H1 (cell line): ENCODE measurements around the gene TRIM62.

Experiments used
- JUND ChIP-seq: IDR thresholded peaks from 2 replicates; pipeline ENCODE4 v1.6.1; 2011; ENCODE audit warnings: mild to moderate bottlenecking, improper control_type of control experiment, low read length
- TEAD4 ChIP-seq: IDR thresholded peaks from 2 replicates; pipeline ENCODE4 v1.6.1; 2012; ENCODE audit warnings: low read depth, low read length, inconsistent platforms, mixed read lengths

DNA sequence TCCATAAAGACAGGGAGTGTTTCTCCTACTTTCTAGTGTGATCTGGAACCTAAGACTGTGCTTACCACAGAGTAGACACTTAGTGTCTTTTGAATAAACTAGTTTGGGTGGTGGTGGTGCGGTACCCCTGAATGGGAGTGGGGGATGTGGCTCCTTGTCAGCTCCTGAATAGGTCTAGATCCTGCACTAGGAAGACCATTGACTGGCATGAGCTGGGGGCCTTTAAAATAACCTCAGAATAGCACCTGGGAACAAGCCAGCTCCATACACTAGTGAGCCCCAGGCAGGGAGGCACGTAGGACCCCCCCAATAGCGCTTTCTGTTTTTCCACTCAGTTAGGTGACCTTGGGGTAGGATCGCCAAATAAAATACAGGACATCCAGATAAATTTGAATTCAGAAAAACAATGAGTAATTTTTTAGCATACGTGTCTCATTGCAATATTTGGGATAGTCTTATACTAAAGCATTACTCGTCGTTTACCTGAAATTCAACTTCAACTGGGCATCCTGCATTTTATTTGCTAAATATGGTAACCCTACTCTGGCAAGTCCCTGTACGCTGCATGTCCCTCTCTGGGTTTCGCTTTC lies 55.3 kb downstream of the TRIM62 start:
- TF ChIP-seq TEAD4 (no peak), JUND (no peak)
